Limb (tissue), 2 donors: ENCODE data around the gene MEST.
"Not testable (repeated sequence)": the region's sequence is repeated elsewhere in the genome, so short reads cannot be mapped to it uniquely, and the experiment has no call there.

Source experiments
- DNase-seq, 2 donors: peaks; one replicate each; pipeline ENCODE4 v3.0.0-alpha.2; 2016; ENCODE audit errors: extremely low spot score in 2 of 2

The MEST gene

DNA sequence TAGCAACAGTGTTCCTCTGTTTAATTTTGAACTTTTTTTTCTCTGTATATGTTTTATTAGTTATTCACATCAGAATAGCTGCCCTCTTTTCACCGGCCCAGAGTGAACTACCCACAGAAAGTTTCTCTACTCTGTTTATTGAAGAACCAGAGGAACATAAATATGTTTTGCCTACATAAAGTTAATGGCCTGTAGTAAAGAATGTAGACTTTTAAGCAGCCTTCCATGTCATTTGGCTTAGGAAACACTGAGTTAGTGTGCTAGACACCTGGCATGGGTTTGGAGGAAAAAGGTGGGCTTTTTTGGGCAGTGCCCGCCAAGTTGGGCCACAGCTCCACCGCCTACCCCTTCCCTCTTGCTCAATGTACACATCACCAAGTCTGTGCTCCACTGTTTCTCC is 8.9 kb upstream of the MEST start:
- no peak for DNase-seq

DNA sequence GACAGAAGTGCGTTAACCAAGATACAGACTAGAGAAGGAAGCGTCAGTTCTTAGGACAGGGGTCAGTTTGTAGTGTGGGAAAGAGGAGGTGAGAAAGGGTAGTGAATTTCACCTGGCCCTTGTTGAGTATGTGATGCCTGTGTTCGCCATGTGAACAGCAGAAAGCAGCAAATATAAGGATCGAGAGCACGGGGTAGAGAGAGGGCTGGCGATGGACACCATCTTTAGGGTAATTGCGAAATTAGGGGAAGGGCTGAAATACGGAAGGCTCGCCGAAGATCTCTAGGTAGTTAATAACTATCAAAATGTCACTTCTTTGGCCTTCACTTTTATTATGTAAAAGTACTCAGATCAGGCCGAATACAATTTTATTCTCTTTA is 6.2 kb upstream of the MEST start:
- DNase-seq = no peak

DNA sequence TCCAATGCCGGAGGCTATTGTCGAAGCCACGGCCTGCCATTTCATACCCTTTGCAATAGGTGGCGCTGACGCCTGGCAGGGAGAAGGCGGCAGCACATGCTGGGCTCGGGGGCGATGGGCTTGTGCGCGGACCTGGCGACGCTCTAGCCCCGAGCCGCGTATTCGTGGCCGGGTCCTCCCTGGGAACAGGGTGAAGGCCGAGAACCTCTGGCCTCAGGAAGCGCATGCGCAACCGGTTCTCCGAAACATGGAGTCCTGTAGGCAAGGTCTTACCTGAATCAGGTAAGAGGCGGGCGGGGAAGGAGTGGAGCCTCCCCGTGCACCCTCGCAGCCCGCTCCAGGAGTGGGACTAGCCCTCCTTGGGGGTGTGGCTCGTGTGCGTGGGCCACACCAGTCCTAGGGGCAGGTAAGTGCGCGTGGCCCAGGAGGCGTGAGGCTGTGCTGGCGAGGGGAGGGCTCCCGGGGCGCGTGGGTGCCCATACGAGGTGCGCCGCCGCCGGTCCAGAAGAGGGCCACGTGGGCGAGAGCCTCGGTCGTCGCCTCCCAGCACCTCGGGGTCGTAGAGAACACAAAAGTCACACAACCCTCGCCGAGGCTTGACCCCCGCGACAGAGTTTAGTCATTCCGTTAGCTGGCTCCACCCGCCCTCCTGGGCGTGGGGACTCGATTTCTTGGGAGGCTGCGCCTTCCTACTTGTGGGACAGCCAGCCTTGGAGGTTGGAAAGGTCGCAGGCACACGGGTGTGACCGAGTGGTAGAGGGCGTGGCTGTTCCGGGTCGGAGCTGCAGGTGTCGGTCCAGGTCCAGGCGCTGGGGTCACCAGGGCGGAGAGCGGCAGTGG is 5.6 kb upstream of the MEST start:
- DNase-seq = peak in 1 of 2 donors; percentile 66

DNA sequence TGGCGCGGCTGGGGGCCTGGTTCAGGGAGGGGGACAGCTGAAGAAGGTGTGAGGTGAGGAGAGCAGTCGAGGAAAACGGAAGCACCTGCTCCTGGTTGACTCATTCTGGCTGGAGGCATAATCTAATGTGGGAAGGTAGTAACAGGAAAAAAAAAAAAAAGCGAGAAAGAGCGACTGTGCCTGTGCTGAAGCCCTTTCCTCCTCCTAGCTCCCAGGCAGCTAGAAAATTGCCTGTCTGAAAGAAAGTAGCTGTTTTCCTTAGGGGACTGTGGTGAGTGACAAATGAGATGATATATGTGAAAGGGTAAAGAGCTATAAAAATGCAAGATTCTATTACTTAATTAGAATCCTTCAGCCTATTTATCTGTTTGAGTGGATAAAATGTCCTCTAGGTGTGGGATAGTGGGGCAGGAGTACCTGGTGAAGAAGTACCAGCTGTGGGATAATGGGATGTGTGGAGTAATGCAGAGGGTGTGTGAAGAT is 4.9 kb upstream of the MEST start:
- no peak for DNase-seq

DNA sequence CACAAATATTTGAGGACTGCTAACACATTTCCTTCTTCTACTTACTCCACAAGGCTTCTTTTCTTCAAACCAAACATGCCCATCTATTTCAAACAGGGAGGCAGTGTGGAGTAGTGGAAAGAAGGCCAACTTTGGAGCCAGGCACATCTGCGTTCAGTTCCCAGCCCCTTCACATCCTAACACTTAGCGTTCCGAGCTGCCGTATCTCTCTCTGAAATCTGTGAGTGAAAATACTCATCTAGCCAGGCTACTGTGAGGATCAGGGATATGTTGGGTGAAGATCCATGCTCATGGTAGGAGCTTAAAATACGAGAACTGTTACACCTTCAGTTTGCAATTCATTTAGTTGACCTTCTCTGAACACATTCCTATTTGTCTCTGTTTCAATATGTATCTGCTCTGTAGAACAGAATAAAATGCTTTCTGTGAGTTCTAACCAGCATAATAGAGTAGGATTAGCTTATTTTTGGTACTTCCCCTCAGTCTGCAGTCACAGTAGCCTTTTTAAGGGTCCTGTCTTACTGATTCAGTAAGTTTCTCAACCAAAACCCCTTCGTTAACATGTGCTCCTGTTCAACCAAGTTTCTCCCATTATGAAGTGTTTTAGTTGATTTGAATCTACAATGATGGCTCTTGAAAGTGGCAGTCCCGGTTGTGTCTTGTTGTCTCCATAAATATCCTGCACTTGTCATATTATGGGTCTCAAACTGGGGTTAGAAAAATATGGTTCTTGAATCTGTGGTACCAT is 3.3 kb upstream of the MEST start:
- peak in 1 of 2 donors; percentile 42 for DNase-seq

DNA sequence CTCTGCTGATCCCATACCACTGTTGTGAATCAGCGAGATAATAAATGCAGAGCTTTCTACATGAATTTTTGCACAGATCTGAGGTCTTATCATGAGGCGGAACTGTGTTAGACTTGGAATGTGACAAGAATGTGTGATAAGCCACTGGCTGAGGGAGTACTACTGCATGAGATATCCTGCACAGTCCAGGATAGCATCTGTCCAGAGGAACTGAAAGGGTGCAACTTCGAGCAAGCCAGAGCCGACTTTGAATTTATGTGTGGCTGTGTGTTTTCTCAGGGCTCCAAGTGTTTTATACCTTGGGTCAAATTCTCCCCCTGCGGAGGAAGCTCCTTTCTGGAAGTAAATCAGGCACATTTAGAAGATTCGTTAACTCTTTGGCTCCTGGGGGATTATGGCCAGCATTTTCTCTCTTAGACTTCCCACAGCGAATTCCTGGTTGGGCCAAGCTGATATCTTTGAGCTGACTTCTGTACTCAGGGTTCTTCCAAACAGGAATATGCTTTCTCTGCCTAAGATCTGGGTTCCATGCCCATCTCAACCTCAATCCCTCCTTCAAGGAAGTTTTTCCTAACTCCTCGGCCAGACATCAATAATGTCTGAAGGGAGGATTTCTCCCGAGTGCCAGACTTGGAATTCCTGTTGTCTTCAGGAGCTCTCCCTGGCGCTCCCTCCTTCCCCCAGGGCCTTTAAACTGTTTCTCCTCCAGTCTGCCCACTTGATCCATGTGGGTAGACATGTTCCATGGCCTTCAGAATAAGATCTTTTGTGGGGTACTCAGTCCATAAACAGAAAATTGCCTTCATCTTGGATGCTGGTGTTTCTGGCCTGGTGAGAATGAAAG is 2.5 kb upstream of the MEST start:
- peak in 1 of 2 donors; percentile 64 for DNase-seq

DNA sequence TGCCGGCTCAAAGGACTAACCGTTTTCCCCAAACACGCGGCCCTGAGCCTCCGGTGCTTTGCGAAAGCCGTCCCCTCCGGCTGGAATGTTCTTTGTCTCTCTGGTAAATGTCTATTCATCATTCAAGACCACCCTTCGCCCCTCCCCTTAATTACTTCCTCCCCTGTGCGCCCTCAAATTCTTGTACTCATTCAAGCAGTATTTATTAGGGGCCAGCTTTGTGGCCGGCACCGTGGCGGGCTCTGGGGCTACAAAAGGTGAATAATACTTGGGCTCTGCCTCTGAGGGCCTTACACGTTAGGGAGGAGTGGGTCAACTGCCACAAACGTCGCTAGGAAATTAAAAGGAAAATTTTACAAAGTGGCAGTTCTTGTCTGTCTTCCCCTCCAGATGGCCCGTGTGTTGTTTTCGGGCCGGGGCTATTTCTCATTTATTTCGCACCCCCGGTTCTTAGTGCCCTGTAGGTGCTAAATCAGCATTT is 1.5 kb upstream of the MEST start:
- peak; percentile 47 to 70 for DNase-seq

DNA sequence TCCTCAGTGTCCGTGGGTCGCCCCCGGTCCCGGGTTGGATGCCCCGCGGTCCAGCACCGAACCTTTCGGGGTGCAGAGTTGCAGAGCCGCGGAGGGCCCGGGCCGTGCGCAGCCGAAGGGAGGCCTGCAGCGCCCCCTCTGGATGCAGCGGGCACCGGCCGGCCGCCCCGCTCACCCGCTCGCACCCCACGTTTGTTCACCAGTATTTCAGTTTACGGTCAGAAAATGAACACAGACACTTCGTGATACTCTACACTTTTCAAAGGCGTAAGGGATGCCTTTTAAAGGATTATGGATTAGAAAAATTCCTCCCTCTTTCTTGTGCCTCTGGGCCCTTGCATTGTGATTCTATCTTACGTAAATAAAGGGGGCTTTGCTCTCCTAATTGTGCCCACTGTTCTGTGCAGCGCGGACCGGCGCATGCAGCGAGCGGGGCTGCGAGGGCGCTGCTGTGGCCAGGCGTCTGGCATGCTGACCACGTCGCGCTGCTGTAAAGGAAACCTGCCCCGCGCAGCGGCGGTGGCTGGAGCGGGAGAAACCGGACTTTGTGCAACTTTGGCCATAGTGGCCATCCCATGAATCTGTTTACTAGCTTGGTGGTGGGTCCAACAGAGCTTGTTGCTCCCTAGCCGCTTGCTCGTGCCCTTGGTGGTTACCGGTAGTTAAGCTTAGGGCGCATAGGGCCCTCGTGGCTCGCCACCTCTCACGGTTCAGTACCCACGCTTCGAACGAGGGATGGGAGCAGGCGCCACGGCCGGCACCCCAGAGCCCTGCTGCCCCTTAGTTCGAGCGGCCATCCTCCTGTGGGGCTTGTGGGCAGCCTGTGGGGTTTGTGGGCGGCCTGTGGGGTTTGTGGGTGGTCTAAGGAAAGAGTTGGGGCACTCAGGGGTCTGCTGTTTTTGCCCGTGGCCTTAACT is 739 bp upstream of the MEST start:
- peak in 1 of 2 donors; percentile 83 for DNase-seq

DNA sequence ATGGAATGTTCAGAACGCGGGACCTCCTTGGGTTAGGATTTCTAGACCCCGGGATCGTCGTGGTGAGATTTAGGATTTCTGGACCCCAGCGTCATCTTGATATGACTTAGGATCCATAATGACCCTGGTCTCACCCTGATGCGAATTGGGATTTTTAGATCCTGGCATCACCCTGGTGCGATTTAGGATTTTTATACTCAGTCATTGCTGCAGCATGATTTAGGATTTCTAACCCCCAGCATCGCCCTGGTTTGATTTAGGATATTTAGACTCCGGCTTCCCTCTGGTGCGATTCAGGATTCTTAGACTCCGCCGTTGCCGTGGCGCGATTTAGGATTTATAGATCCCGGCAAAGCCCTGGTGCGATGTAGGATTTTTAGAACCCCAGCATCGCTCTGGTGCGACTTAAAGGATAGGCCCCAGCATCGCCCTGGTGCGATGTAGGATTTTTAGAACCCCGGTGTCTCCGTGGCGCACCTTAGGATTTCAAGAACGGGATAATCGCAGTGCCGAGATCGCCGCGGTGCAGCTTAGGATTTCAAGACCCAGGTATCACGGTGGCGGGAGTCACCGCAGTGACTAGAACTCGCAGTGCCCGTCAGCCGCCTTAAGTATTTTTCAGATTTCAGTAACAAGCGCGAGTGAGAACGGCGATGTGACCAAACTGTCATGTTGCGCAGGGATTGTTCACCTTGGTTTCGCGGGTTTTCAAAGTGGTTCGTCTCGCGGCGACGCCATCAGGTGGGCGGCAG is 814 bp downstream of the MEST start:
- no peak for DNase-seq

DNA sequence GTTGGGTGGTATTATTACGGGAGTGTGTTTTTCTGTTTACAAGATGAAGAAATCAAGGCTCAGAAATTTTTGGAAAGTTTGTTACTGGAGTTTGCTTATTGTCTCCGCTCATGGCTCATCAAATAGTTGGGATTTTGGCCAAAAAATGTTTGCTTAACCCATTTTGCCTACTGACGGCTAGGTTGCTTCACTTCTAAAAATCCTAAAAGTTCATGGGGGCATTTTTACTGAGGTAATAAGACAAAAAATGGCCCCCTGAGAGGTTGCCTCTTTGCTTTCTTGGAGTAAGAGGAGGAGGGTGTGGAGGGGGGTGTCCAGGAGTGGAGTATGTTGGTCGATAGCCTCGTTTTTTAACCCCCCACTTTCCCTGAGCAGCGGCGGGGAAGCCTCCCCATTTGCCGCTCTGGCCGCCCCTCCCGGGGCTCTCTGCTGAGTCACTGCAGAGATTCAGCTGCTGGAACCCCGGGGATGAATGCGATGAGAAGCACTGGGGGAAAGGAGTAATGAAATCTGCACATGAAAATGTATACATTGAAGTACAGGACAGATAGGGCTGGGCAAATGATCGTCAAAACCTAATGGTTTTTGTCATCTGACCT is 1.5 kb downstream of the MEST start:
- no peak for DNase-seq

DNA sequence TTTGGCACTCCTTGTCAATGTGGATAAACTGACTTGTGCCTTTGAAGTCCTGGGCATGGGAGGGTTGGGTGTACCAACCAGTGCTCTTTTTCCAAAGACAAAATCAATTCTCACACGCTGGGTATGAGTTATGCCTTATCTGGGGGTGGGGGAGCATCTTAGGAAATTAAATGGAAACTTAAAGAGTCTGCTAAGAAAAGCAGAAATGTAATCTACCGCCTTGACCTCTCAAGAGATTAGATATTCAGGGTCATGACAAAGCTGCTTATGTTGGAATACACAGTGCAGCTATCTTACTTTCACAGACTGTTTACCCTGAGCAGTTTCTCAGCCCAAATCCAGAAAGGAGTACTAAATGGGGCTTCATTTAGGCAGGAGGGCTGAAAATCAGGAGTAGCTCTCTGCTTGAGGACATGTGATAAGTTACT is 2.6 kb downstream of the MEST start:
- DNase-seq = no peak

DNA sequence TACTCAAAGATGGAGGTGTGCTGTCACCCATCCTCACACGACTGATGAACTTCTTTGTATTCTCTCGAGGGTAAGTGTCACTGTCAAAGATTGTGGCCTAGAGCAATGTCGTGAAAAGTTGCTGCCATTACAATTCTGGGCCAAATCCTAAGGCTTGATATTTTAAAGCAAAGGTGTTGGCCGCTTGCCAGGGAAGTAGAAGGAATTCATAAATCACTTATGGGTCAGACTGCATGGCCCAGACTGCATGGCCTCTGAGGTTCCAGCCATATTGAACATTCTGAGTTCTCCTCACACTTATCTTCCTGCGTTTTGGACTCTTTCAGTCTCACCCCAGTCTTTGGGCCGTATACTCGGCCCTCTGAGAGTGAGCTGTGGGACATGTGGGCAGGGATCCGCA is 8.6 kb downstream of the MEST start:
- no peak for DNase-seq

DNA sequence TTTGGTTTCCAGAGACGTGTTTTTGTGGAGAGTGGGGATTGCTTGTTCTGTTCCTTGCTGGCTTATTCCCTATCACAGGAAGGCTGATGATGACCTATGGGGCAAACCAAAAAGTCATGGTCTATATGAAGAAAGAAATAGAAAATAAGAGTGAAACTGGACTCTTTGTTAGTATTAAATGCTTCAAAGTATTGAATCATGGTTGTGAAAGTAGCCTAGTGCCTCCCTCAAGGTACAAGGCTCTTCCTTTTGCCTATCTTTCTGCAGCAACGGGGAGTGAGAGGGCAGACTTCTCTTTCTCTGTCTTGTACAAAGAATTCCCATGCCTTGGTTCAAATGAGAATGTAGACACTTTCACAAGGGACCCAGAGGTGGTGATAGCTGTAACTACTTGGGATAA is 9.0 kb downstream of the MEST start:
- no peak for DNase-seq

DNA sequence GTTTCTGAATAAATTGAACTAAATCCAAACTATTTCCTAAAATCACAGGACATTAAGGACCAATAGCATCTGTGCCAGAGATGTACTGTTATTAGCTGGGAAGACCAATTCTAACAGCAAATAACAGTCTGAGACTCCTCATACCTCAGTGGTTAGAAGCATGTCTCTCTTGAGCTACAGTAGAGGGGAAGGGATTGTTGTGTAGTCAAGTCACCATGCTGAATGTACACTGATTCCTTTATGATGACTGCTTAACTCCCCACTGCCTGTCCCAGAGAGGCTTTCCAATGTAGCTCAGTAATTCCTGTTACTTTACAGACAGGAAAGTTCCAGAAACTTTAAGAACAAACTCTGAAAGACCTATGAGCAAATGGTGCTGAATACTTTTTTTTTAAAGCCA is 13.9 kb downstream of the MEST start:
- no peak for DNase-seq

DNA sequence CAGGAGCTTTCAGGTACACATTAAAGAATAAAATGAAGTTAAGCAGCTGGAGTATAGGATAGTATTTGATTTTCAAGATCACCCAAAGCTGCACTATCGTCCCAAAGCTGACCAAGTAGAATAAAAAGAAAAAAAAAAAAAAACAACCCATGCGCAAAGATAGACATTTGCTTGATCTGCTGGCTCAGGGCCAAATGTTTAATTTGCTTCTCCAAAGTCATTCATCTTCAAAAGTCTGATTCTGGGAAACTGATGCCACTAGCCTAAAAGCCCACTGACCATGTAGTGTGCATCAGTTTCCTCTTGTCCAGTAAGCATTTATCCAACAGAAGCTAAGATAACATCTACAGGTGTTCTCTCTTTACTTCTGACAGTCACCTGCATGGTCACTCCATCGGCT is 14.5 kb downstream of the MEST start:
- DNase-seq = no peak

DNA sequence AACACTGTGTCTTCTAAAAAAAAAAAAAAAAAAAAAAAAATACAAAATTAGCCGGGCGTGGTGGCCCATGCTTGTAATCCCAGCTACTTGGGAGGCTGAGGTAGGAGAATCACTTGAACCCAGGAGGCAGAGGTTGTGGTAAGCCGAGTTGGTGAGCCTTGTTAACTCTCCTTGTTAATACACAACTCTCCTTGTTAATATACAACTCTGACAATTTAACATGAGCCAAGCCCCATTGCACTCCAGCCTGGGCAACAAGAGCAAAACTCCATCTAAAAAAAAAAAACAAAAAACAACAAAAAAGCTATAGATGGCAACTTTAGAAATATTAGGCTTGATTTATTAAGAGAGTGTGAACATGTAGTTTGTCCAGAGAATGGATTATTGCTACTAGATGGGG is 20.2 kb downstream of the MEST start:
- DNase-seq = not testable (repeated sequence)

DNA sequence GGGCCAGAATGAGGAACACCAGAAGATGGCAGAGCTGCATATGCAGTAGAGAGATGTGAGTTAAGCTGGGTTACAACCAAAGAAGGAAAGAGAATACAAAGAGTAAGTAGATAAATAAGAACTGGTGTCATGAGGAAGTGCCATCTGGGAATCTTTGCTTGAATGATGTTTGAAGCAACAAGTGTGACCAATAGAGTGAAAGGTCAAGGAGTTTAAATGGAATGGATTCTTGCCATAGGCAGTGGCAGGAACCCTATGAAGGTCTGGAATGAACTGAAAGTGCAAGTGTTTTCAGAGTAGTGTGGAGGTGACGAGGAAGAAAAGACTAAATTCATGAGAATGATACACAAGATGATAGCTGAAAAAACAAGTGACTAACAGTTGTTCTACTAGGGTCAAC is 21.6 kb downstream of the MEST start:
- no peak for DNase-seq

DNA sequence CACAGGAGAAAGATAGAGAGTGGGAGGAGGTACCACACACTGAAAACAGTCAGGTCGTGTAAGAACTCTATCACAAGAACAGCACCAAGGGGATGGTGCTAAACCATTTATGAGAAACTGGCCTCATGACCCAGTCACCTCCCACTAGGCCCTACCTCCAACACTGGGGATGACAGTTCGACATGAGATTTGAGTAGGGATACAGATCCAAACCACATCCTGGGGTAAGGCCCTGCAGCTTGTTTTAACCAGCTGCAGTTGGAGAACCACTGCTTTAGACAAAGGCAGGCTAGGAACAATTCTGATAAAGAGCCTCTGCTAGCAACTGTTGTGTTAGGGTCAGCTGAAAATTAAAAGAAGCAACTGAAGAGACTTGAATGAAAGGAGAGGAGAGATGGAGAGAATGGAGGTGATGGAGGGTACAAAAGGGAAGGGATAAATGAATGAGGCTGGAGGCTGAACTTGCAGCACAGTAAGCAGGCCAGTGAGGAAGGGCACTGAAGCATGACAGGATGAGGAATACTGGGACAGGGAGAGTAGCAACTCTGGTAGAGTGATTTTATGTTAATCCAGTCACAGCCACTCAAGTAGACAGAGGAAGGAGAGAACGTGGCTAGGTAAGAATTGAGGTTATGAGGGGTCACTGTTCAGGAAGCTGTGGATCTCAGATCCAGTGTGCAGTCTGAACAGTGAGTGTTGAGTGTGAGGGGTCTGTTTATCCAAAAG is 23.6 kb downstream of the MEST start:
- no peak for DNase-seq
